ENCODE measurements around the gene F13A1.

F13A1 gene

GRCh38 chr6:6319952-6320811, at the start of gene F13A1:
Gene F13A1 (minus strand): TSS chr6:6320662. CDS start chr6:6318664, 1,998 bp downstream.
- DNase-seq, result no peak

GRCh38 chr6:6368684-6369052, 48.2 kb upstream of the F13A1 start:
- no peak for DNase-seq

DNA sequence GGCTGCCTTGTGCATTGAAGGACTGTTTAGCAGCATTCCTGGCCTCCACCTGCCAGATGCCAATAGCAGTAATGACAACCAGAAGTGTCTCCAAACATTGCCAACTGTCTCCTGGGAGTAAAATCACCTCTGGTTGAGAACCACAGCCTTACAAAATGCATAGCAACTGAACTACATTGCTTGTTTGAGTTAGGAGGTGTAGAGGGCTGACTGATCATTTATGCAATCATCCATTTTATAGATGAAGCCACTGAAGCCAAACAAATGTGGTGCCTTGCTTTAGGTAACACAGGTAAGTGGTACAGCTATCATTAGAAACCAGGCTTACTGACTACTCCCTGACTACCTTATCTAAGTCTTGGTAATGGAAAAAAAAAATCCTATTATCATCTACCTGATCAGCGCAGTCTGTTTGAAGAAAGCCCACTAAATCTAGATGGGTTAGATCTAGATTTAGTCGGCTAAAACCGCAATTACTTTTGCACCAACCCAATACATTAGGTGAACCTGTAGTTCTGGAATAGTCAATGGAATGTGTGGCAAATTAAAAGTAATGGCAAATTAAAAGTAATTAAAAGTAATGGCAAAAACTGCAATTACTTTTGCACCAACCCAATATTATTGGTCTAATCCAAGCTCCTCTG, 47.7 kb upstream of the F13A1 start:
- DNase-seq, result no peak

GRCh38 chr6:6366803-6367202, 46.3 kb upstream of the F13A1 start:
- no peak for DNase-seq

GRCh38 chr6:6365242-6365641, 44.8 kb upstream of the F13A1 start:
- DNase-seq, result no peak

GRCh38 chr6:6362056-6362840, 41.8 kb upstream of the F13A1 start:
- no peak for DNase-seq

DNA sequence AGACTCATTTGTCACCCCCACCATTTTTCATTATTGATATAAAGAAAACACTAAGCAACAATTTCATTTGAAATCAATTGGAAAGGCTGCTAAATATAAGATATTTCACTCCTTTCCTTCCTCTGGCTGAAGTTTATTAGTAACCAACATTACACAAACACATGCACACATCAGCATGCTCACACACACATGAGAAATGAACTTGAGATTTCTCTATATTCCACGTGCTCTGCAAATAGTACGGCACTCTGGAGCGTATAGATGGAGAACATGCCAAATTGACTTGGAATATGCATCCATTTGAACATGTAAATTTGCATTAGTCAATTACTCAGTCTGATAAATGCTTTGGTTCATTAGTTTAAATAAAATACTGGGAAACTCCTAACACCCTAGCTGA, 37.1 kb upstream of the F13A1 start:
- DNase-seq, result no peak

GRCh38 chr6:6357032-6357431, 36.6 kb upstream of the F13A1 start:
- no peak for DNase-seq

- no peak for DNase-seq
Measured at GRCh38 chr6:6352772-6353171, 32.3 kb upstream of the F13A1 start.

DNA sequence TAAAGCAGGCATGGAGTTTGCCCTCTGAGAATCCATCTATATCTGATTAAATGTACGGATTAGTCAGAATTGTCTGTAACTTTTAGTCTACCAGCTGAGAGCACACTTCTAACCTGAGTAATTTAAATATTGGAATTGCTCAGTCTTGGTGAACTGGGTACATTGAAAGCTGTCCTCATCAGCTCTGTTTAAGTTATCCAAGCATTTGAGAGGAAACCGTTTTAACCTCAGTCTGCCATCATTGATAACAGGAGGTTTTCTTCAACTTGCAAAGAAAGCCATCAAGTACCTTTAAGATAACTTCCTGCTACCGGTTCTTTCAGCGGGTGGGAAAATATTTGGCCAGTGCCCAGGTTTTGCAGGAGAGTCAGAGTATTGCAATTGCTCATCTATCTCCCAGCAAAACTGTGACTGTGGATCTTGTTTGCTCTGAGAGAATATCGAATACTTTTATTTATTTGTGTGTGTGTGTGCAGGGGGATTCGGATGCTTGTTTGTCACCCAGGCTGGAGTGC, 31.1 kb upstream of the F13A1 start:
- DNase-seq, result no peak

GRCh38 chr6:6350696-6351095, 30.2 kb upstream of the F13A1 start:
- no peak for DNase-seq

- no peak for DNase-seq
Measured at GRCh38 chr6:6348256-6348655, 27.8 kb upstream of the F13A1 start.

DNA sequence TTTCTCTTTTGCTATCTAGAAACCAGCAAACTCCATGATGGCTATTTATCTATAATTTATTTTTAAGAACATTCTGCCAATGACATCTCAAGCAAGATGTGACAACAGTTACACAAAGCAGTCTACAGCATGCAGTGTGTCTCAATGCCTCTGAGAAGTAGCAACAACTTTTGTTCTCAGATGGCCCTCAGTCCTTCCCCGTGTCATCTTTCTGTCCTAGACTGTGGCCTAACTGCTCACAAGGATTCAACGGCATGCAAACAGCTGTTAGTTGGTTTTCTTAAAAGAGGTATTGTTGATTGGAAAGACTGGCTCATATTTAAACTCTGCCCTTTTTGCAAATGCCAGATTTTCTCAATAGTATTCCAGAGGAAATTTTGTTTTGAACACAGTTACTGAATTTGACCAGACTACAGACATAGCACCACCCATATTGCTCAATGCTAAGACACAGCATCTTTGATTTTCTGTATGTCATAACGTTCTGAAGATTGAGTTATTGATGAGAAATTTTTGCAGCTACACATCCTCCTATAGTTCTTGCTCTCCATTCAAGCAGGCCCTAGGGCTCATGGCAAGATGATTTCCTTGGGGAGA, 26.1 kb upstream of the F13A1 start:
- DNase-seq, result no peak

DNA sequence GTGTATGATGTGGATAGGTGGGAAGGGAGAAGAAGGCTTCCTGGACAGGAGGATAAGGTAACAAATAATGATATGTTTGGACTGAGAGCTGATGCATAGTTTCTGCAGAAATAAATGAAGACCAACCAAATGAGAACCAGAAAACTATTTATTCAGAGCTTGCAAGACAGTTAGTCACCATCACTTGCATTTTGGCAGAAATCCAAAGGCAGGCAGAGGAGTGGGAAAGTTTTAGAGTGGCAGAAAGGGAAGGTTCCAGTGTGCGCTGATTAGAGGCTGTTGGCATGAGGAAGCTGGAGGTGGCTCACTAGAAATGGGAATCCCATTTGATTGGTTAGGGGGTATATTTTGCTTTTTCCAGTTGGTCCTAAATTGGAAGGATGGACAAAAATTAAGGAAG, 13.0 kb upstream of the F13A1 start:
- no peak for DNase-seq

- no peak for DNase-seq
Measured at GRCh38 chr6:6332811-6333244, 12.4 kb upstream of the F13A1 start.

GRCh38 chr6:6331946-6332601, 11.6 kb upstream of the F13A1 start:
- DNase-seq, result no peak

- DNase-seq, result no peak
Measured at GRCh38 chr6:6331393-6331792, 10.9 kb upstream of the F13A1 start.

DNA sequence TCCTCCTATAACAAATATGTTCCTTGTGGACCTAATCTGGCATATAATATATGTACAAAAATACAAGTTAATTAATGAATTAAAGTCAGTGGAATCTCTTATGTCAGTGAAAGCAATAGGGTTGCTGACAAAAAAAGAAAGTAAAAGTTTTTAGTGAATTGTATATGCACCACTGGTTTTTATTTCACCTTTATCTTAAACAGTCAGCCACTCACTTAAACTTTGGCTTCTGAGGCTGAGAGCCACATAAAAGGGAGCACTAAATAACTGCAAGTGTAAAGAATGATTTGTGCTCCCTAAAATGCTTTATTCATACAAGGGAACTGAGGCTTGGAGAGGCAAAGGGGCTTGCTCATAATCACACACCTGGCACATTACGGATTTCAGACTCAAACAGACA, 9.9 kb upstream of the F13A1 start:
- DNase-seq, result no peak

DNA sequence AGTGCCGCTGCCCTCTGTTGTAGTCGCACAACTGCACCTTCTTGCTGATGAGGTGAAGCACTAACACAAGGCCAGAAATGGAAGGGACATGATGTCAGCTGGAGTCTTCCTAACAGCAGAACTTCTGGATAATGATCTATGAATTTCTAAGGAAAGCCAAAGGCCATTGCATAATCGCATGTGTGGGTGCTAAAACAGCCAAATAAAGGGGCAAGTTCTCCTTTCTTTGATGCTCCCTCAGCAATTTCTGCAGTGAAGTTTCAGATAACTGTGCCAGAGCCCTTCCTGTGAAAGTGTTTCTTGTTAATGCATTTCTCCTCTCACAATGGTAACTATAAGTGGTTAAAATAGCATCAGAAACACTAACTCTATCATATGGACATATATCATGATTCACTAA, 8.0 kb upstream of the F13A1 start:
- DNase-seq, result no peak

DNA sequence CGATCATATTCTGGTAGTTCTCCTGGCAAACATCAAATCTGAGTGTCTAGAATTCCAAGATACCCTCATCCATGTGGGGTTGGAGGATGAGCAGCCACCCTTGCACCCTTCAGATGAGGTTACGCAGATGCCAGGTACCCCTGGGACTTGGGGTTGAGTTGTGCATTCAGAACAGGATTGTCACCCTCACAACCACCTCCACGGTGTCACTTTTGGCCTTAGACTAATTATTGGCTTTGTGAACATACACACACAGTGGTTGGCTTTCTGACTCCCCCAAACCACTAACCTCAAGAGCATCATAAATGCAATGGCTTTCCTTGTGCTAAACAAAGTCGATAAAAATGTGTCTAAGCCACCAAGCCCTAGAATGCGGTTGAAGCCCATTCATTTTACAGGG, 2.9 kb upstream of the F13A1 start:
- no peak for DNase-seq

DNA sequence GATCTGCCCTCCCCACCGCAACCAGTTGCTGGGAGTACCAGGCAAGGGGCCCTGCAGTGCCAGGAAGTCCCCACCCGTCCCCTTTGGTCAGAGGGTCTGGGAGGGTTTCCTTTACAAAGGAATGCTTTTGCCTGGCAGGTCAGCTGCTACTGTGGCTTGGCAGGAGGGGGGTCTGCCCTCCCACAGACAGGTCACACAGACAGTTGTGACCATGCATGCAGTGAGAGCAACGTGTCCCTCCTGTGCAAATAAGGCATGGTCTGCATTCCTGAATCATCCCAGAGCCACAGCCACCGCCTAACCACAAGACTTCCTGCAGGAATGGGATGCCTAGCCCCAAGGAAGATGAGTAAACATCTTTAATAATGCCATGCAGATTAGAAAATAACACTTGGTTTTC, 439 bp upstream of the F13A1 start:
- DNase-seq, result no peak
